Stimulated activated CD4-positive, alpha-beta T cell treated with anti-CD3 and anti-CD28 coated beads, Interleukin-15, amount 100 ng/mL, for 48 hours (primary cell): ENCODE results near the gene SLC39A9.

Experiments
- DNase-seq, 2 donors: peaks; one replicate each; pipeline ENCODE4 v3.0.0-alpha.2; 2020; ENCODE audit warnings: low read depth in 2 of 2

Gene SLC39A9

GRCh38 chr14:69424149-69424923, 25.8 kb downstream of the SLC39A9 start:
- DNase-seq, result no peak

- no peak for DNase-seq
Observed at GRCh38 chr14:69427596-69427995, 29.1 kb downstream of the SLC39A9 start.

- DNase-seq, result no peak
Observed at GRCh38 chr14:69428289-69428998, 30.0 kb downstream of the SLC39A9 start.

GRCh38 chr14:69429643-69430042, 31.2 kb downstream of the SLC39A9 start:
- no peak for DNase-seq

- no peak for DNase-seq
Observed at GRCh38 chr14:69430306-69430939, 31.9 kb downstream of the SLC39A9 start.

GRCh38 chr14:69432364-69432763, 33.9 kb downstream of the SLC39A9 start:
- no peak for DNase-seq

GRCh38 chr14:69439521-69440270, 41.2 kb downstream of the SLC39A9 start:
- DNase-seq, result no peak

GRCh38 chr14:69441948-69442347, 43.5 kb downstream of the SLC39A9 start:
- DNase-seq, result no peak

GRCh38 chr14:69443296-69443805, 44.9 kb downstream of the SLC39A9 start:
- no peak for DNase-seq

GRCh38 chr14:69449216-69449615, 50.7 kb downstream of the SLC39A9 start:
- DNase-seq, result no peak

- DNase-seq, result no peak
Observed at GRCh38 chr14:69451941-69452340, 53.4 kb downstream of the SLC39A9 start.

GRCh38 chr14:69458350-69458749, 59.9 kb downstream of the SLC39A9 start:
- no peak for DNase-seq

GRCh38 chr14:69459122-69459521, 60.6 kb downstream of the SLC39A9 start:
- DNase-seq, result no peak

- DNase-seq, result peak; percentile 16 to 49
Observed at GRCh38 chr14:69460093-69460701, 61.7 kb downstream of the SLC39A9 start.

GRCh38 chr14:69464379-69464778, 65.9 kb downstream of the SLC39A9 start:
- DNase-seq, result no peak

- no peak for DNase-seq
Observed at GRCh38 chr14:69464829-69465228, 66.3 kb downstream of the SLC39A9 start.

- DNase-seq, result no peak
Observed at GRCh38 chr14:69468949-69469348, 70.5 kb downstream of the SLC39A9 start.

GRCh38 chr14:69471436-69471835, 72.9 kb downstream of the SLC39A9 start:
- DNase-seq, result no peak

- no peak for DNase-seq
Observed at GRCh38 chr14:69471916-69472315, 73.4 kb downstream of the SLC39A9 start.

- no peak for DNase-seq
Observed at GRCh38 chr14:69473260-69473659, 74.8 kb downstream of the SLC39A9 start.

- DNase-seq, result no peak
Observed at GRCh38 chr14:69473946-69474345, 75.5 kb downstream of the SLC39A9 start.
